ENCODE results near the gene TXNDC12.
"Not testable (repeated sequence)": the region's sequence is repeated elsewhere in the genome, so short reads cannot be mapped to it uniquely, and the experiment has no call there.

The TXNDC12 gene

GRCh38 chr1:52055066-52055865 lies at the start of gene TXNDC12:
TXNDC12 (minus strand) TSS chr1:52055191; CDS start chr1:52055096, 95 bp downstream.
- peak; percentile 92 for DNase-seq (ENCODE audit: low spot score)

- DNase-seq (ENCODE audit: low spot score) = no peak
Measured at GRCh38 chr1:52102336-52103013, 47.5 kb upstream of the TXNDC12 start.

- no peak for DNase-seq (ENCODE audit: low spot score)
Measured at GRCh38 chr1:52098139-52098871, 43.3 kb upstream of the TXNDC12 start.

- DNase-seq (ENCODE audit: low spot score) = no peak
Measured at GRCh38 chr1:52096216-52096615, 41.2 kb upstream of the TXNDC12 start.

GRCh38 chr1:52094300-52094699 lies 39.3 kb upstream of the TXNDC12 start:
- not testable (repeated sequence) for DNase-seq (ENCODE audit: low spot score)

GRCh38 chr1:52087892-52088291 lies 32.9 kb upstream of the TXNDC12 start:
- DNase-seq (ENCODE audit: low spot score) = not testable (repeated sequence)

GRCh38 chr1:52080014-52080415 lies 25.0 kb upstream of the TXNDC12 start:
- DNase-seq (ENCODE audit: low spot score) = no peak

- not testable (repeated sequence) for DNase-seq (ENCODE audit: low spot score)
Measured at GRCh38 chr1:52077277-52077676, 22.3 kb upstream of the TXNDC12 start.

GRCh38 chr1:52072291-52072690 lies 17.3 kb upstream of the TXNDC12 start:
- DNase-seq (ENCODE audit: low spot score) = no peak

GRCh38 chr1:52070704-52071103 lies 15.7 kb upstream of the TXNDC12 start:
- no peak for DNase-seq (ENCODE audit: low spot score)

- no peak for DNase-seq (ENCODE audit: low spot score)
Measured at GRCh38 chr1:52063192-52063591, 8.2 kb upstream of the TXNDC12 start.

- no peak for DNase-seq (ENCODE audit: low spot score)
Measured at GRCh38 chr1:52060822-52061221, 5.8 kb upstream of the TXNDC12 start.

- no peak for DNase-seq (ENCODE audit: low spot score)
Measured at GRCh38 chr1:52059888-52060287, 4.9 kb upstream of the TXNDC12 start.

- no peak for DNase-seq (ENCODE audit: low spot score)
Measured at GRCh38 chr1:52059321-52059720, 4.3 kb upstream of the TXNDC12 start.

GRCh38 chr1:52057876-52058415 lies 3.0 kb upstream of the TXNDC12 start:
- no peak for DNase-seq (ENCODE audit: low spot score)

GRCh38 chr1:52057255-52057654 lies 2.3 kb upstream of the TXNDC12 start:
- DNase-seq (ENCODE audit: low spot score) = no peak

GRCh38 chr1:52056937-52057231 lies 1.9 kb upstream of the TXNDC12 start:
- DNase-seq (ENCODE audit: low spot score) = no peak

GRCh38 chr1:52056163-52056936 lies 1.4 kb upstream of the TXNDC12 start, which contains the start of gene BTF3L4:
BTF3L4 (plus strand) TSS chr1:52056295; CDS start chr1:52059848, 3,553 bp downstream.
- peak; percentile 94 for DNase-seq (ENCODE audit: low spot score)

GRCh38 chr1:52055866-52056162 lies 823 bp upstream of the TXNDC12 start:
- DNase-seq (ENCODE audit: low spot score) = no peak

GRCh38 chr1:52054496-52055065 lies 410 bp downstream of the TXNDC12 start:
- DNase-seq (ENCODE audit: low spot score) = no peak

- DNase-seq (ENCODE audit: low spot score) = no peak
Measured at GRCh38 chr1:52053862-52054261, 1.1 kb downstream of the TXNDC12 start.

- not testable (repeated sequence) for DNase-seq (ENCODE audit: low spot score)
Measured at GRCh38 chr1:52049337-52049736, 5.7 kb downstream of the TXNDC12 start.
